Uterus (tissue), 4 donors: Measurements from ENCODE around the gene PROZ. TPM values are rescaled to one million over a fixed set of nuclear protein-coding genes. Genes with fewer than 3 reads are reported as not detected.

ENCODE experiments used
- DNase-seq, 2 donors: peaks; one replicate each; pipeline ENCODE4 v3.0.0-alpha.2; 2019 to 2020
- H3K27ac ChIP-seq, 2 donors: fragments of 200-600 bp; sonication (generic); 1 replicate in 1 of 2; 2 replicates in 1 of 2; pipeline ENCODE4 v1.5.1; 2016 to 2018
- H3K27me3 ChIP-seq, 2 donors: fragments of 200-600 bp; sonication (generic); one replicate each; pipeline ENCODE4 v1.5.1; 2018 to 2019; ENCODE audit warnings: control low read depth in 1 of 2
- H3K36me3 ChIP-seq, 2 donors: fragments of 200-600 bp; sonication (generic); one replicate each; pipeline ENCODE4 v1.5.1; 2019; ENCODE audit warnings: control low read depth in 1 of 2
- H3K4me1 ChIP-seq, 2 donors: fragments of 200-600 bp; sonication (generic); one replicate each; pipeline ENCODE4 v1.5.1; 2018 to 2019; ENCODE audit warnings: control low read depth in 1 of 2
- H3K4me3 ChIP-seq, 2 donors: fragments of 200-600 bp; sonication (generic); 1 replicate in 1 of 2; 2 replicates in 1 of 2; pipeline ENCODE4 v1.5.1; 2018 to 2019; ENCODE audit warnings: mild to moderate bottlenecking in 1 of 2
- H3K9me3 ChIP-seq, 2 donors: fragments of 200-600 bp; sonication (generic); one replicate each; pipeline ENCODE4 v1.5.1; 2019; ENCODE audit warnings: control low read depth in 1 of 2
- POLR2A ChIP-seq, 2 donors: fragments of 450-650 bp; IDR thresholded peaks; one replicate each; pipeline ENCODE4 v1.6.1; 2016; ENCODE audit warnings: antibody characterized with exemption in 2 of 2, mild to moderate bottlenecking in 1 of 2, moderate library complexity in 1 of 2
- intact Hi-C: fragments of 100-400 bp; cut with DNase I; formaldehyde crosslinking; loops from one replicate; pipeline ENCODE4 v1.15.1; 2023; ENCODE audit warnings: low total_unique reads
- total RNA-seq, 4 donors: library from RNA; depleted of rRNA in 3 of 4; stranded (reverse); fragments of >200 nt in 3 of 4; gene quantifications; one replicate each; pipeline versions ENCODE4 v1.1.0 to v1.2.4, GENCODE V29; 2014 to 2023
- TF ChIP-seq, protein P1 (sequence below), 4 experiments: fragments of 200-600 bp in 2 of 4; fragments of 450-650 bp in 2 of 4; sonication (generic) in 2 of 4; IDR thresholded peaks; one replicate each; pipeline ENCODE4 v1.5.1; 2016 to 2019; ENCODE audit warnings: antibody characterized with exemption in 4 of 4, mild to moderate bottlenecking in 2 of 4, moderate library complexity in 1 of 4
- donor health status: DM: yes; HTN: yes; CAD: no.

Gene PROZ
- total RNA-seq, 4 donors from 2014 or later = not detected

- Histone ChIP-seq H3K9me3 (no peaks in the 10 kb centered on the region), H3K4me3 (no peak overlapping the region), H3K27ac (no peak overlapping the region), H3K27me3 (peaks cover 0 to 8% of the 10 kb centered on the region in 2 donors), H3K4me1 (peaks cover 0 to 11% of the 10 kb centered on the region in 2 donors), H3K36me3 (no peaks in the 10 kb centered on the region)
- intact Hi-C loops = no loop called here
- DNase-seq = peak; percentile 1 to 4
- TF ChIP-seq POLR2A (IDR thresholded peaks at IDR 0.05) = no peak
- TF ChIP-seq, protein P1, sequence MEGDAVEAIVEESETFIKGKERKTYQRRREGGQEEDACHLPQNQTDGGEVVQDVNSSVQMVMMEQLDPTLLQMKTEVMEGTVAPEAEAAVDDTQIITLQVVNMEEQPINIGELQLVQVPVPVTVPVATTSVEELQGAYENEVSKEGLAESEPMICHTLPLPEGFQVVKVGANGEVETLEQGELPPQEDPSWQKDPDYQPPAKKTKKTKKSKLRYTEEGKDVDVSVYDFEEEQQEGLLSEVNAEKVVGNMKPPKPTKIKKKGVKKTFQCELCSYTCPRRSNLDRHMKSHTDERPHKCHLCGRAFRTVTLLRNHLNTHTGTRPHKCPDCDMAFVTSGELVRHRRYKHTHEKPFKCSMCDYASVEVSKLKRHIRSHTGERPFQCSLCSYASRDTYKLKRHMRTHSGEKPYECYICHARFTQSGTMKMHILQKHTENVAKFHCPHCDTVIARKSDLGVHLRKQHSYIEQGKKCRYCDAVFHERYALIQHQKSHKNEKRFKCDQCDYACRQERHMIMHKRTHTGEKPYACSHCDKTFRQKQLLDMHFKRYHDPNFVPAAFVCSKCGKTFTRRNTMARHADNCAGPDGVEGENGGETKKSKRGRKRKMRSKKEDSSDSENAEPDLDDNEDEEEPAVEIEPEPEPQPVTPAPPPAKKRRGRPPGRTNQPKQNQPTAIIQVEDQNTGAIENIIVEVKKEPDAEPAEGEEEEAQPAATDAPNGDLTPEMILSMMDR (IDR thresholded peaks at IDR 0.05) = no peak
These were observed 45.3 kb upstream of the PROZ start for GRCh38 chr13:113112893-113113845.

DNA sequence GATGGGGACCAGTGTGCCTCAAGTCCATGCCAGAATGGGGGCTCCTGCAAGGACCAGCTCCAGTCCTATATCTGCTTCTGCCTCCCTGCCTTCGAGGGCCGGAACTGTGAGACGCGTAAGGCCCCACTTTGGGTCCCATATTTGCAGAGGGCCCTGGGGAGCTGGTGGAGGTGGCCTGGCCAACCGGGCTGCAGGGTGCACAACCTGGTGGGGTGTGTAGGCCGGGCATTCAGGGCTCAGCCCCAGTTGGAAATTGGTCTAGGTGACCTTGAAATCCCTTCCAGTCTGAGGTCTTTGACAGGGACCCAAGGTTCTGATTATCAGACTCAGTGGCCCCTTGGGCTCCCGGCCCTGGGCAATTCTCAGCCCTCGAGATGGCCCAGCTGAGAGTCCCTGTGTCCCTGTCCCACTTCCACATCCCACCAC is 44.6 kb upstream of the PROZ start:
- peaks cover 0 to 8% of the 10 kb centered on the region in 2 donors for H3K27me3 ChIP-seq
- DNase-seq = peak; percentile 6 to 7

GRCh38 chr13:113114511-113115362 is 43.7 kb upstream of the PROZ start:
- peak in 1 of 2 donors; percentile 9 for DNase-seq
- Histone ChIP-seq H3K4me1 (peaks cover 0 to 11% of the 10 kb centered on the region in 2 donors), H3K4me3 (no peak overlapping the region), H3K27ac (no peak overlapping the region), H3K9me3 (no peaks in the 10 kb centered on the region), H3K36me3 (no peaks in the 10 kb centered on the region), H3K27me3 (peaks cover 0 to 3% of the 10 kb centered on the region in 2 donors)
- intact Hi-C loops = no loop called here
- TF ChIP-seq POLR2A (IDR thresholded peaks at IDR 0.05) = no peak
- TF ChIP-seq, protein P1 (IDR thresholded peaks at IDR 0.05) = no peak

More for the DNA sequence above, 44.6 kb upstream of the PROZ start:
- Histone ChIP-seq H3K4me1 (peaks cover 0 to 11% of the 10 kb centered on the region in 2 donors), H3K36me3 (no peaks in the 10 kb centered on the region), H3K27ac (no peak overlapping the region), H3K9me3 (no peaks in the 10 kb centered on the region), H3K4me3 (no peak overlapping the region)
- intact Hi-C loops = no loop called here
- TF ChIP-seq, protein P1 (IDR thresholded peaks at IDR 0.05) = no peak
- TF ChIP-seq POLR2A (IDR thresholded peaks at IDR 0.05) = no peak

GRCh38 chr13:113115363-113116205 is 42.9 kb upstream of the PROZ start:
- Histone ChIP-seq H3K4me1 (peaks cover 0 to 5% of the 10 kb centered on the region in 2 donors), H3K27me3 (no peaks in the 10 kb centered on the region), H3K4me3 (no peak overlapping the region), H3K27ac (no peak overlapping the region), H3K36me3 (no peaks in the 10 kb centered on the region), H3K9me3 (no peaks in the 10 kb centered on the region)
- peak in 1 of 2 donors; percentile 13 for DNase-seq
- intact Hi-C loops = no loop called here
- TF ChIP-seq POLR2A (IDR thresholded peaks at IDR 0.05) = no peak
- TF ChIP-seq, protein P1 (IDR thresholded peaks at IDR 0.05) = no peak
